ENCODE measurements around the gene EHBP1.

EHBP1 gene

DNA sequence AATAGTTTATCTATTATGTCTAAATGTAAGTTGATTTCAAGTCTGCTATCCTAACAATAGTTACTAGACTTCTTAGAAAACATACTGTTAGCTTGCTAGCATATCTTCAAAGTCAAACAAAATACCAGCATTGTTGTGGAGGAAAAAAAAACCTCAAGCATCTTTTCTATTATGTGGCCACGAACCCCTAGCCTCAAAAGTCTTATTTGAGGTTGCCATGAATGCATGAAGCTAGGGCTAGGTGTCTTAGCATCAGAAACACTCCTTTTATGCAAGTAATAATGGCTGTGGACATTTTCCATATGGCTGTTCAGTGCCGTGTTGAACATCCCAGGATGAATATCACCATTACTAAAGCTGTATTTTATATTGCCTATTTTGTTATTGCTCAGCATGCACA, 258.5 kb downstream of the EHBP1 start:
- DNase-seq (ENCODE audit: low read depth) = no peak

DNA sequence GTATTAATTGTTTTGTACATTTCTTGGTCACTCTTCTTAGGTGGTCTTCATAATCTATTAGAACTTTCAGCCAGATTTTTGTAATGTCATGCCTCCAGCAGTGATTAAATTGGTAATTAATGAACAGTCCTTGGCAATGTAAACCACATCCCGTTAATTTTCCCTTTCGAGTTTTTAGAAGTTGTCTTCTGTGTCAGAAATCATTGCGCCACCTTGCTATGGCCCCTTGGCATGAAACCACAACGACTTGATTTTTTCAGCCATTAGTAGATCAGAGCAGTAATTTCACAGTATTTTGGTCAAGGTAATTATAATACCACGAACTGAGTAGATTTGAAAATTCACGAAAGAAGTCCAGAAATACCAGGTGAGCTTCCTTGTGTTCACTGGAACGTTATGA, 259.2 kb downstream of the EHBP1 start:
- no peak for DNase-seq (ENCODE audit: low read depth)

DNA sequence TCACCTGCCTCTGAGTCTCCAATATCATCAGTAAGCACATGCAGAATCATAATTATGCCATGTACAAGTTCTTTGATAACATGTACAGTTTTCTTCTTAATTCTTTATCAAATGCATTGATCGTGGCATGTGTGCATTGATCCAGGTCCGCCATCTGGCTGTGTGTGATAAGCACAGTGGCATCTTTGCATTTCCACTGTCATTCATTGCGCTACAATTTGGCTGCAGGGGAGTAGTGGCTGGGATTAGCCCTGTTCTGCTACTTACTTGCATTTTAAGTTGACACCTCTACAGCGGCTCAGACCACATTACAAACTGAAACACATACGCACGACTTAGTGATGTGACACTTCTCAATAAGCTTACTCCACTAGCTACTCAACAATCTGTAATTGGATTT, 261.5 kb downstream of the EHBP1 start:
- no peak for DNase-seq (ENCODE audit: low read depth)

GRCh38 chr2:62968168-62968567, 262.7 kb downstream of the EHBP1 start:
- no peak for DNase-seq (ENCODE audit: low read depth)

GRCh38 chr2:62968668-62969067, 263.2 kb downstream of the EHBP1 start:
- DNase-seq (ENCODE audit: low read depth) = no peak

GRCh38 chr2:62971936-62972335, 266.4 kb downstream of the EHBP1 start:
- DNase-seq (ENCODE audit: low read depth) = no peak

DNA sequence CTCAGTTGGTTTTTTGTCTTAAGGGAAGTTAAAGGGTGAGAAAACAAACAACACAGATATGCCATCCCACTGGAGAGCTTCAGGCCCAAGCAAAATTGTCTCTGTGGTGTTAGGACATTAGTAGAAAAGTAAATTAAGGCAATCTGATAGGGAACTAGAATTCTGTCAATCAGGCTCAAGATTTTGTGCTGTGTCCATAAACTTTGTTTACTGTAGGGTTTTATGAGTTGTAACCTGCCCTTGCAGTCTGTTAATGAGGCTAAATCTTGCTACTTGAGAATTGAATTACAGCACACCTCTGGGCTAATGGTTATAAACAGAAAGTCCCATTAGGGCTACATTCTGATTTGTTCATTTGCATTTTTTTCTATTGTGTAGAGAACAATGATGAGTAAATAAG, 267.1 kb downstream of the EHBP1 start:
- DNase-seq (ENCODE audit: low read depth) = no peak

DNA sequence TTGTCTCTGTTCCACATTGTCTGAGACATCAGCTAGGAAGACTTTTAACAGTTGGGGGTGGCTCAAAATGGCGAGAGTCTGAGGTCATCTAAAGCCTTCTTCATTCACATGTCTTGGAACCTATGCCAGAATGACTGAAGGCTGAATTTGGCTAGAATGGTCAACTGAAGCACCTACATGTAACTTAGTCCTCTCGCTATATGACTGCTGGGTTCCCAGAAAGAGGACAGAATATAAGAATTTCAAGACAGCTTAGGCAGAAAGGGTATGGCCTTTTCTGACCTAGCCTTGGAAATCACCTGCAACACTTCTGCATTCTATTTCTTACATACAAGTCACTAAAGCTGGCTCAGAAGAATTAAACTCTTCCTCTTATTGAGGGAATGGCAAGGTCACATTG, 269.5 kb downstream of the EHBP1 start:
- no peak for DNase-seq (ENCODE audit: low read depth)

DNA sequence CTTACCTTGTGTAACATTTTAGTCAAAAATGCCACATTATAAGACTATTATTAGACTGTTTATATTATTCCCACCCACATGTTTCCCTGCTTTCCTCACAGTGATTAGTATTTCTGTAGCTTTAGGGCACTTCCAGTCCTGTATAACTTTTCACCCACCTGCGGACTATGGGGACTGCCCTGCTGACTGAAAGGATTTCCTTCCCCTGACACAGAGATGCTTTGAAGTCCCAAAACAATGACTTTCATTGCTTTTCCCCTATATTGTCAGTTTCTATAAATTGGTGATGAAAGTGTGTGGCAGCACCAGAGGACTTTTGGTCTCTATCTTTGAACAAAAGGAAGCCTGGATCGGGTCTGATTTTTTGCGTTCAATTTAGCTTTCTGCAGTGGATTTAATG, 286.1 kb downstream of the EHBP1 start:
- no peak for DNase-seq (ENCODE audit: low read depth)

- no peak for DNase-seq (ENCODE audit: low read depth)
Measured at GRCh38 chr2:62992561-62992960, 287.0 kb downstream of the EHBP1 start.

DNA sequence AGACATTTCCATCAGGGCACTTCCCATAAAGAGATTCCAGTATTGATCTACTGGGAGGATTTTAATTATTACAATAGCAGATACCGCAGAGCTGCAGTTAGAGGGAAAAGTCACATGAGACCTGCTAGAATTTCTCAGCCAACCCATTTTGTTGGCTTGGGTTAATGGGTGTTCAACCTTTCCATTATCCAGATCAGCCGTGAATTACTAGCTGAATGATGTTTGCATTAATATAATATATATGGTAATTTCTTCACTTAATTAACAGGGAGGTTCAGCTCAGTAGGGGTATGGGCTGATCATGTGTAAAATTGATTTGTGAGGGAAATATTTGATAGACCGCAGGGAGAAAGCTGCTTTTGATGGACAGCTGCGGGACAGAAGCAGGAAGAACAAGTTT, 288.7 kb downstream of the EHBP1 start:
- no peak for DNase-seq (ENCODE audit: low read depth)

DNA sequence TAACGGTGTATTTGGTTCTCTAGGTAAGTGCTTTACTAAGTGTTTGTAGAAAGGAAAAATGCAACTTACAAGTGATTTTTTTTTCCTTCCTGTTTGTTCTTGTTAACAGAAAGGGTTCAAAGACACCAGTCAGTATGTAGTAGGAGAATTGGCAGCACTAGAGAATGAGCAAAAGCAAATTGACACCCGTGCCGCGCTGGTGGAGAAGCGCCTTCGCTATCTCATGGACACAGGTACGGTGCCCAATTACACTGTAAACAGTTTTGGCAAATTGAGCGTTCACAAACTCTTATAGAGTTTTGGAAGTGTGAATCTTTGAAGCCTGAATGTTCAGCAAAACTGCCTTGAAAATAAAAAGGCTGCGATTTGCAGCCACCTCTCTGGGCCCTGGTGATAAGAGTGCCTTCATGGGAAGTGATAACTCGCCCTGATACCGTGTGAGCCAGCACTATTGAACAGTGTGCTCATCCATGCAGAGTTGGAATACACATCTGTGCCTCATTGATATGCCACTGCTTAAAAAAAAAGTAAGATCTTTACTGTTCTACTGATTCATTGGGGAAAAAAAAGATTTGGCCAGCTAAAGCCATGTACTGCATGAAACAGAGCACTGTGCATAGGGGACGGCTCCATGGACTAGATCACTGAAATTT, 291.1 kb downstream of the EHBP1 start:
- no peak for DNase-seq (ENCODE audit: low read depth)

GRCh38 chr2:62998949-62999348, 293.4 kb downstream of the EHBP1 start:
- DNase-seq (ENCODE audit: low read depth) = no peak

GRCh38 chr2:62999905-63000304, 294.4 kb downstream of the EHBP1 start:
- no peak for DNase-seq (ENCODE audit: low read depth)

DNA sequence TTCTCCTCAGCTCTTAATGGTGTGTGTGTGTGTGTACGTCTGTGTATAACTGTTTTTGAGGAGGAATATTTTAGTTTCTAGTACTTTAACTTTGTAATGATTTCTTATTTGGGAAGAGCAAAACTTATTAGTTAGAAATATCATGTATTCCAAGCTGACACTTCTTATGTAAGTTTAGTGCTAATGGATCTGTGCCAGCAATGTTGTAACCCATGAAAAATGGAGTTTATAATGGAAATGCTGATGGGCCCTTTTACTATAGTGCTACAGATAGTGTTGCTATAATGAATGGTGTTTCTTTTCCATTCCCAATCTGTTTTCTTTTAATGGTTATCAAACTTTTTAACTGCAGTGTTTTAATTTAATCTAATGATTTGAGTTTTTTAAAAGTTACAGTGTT, 295.3 kb downstream of the EHBP1 start:
- peak; percentile 53 for DNase-seq (ENCODE audit: low read depth)

DNA sequence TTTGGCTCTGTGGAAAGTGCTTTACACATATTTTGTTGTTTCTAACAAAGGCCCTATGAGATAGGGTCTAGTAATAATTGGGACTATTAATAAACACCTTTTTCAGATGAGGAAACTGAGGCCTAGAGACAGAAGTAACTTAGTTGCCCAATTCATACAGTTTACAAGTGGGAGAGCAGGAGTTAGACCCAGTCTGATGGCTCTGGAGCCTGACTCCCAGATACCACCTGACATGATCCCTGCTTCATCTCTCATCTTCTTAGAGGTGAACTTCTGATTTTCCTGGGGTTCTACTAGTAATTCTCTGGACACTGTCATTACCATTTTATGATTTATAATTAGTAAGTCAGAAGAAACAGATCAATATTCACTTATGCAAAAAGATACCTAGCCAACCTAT, 296.1 kb downstream of the EHBP1 start:
- no peak for DNase-seq (ENCODE audit: low read depth)

GRCh38 chr2:63003351-63003750, 297.8 kb downstream of the EHBP1 start:
- no peak for DNase-seq (ENCODE audit: low read depth)

DNA sequence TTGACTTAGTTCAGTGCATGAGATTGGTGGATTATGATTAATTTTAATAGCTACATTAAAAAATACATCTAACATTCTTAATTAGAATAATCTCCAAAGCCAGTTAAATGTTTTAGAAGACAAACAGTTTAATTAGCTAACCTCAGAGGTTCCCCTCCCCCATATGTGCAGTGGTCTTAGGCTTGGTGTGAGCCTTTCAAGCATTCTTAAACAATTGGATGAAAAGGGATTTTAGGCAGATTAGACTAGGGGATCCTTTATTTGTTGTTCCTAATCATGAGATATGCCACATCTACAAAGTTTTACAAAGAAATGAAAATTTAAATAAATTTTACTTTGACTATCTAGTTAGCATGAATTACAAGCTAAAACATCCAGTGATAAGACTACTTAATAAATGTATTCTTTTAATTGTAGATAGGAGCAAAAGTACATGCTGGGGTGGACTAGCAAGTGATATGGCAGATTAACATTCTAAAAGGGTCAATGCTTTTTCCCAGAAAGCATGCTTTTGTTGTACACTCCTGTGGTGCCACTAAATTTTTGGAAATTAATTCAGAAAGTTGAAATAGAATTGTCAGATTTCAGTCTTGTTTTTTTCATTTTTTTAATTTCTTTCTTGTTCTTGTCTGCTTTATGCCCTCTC, 302.4 kb downstream of the EHBP1 start:
- no peak for DNase-seq (ENCODE audit: low read depth)

- DNase-seq (ENCODE audit: low read depth) = no peak
Measured at GRCh38 chr2:63008838-63009237, 303.3 kb downstream of the EHBP1 start.

DNA sequence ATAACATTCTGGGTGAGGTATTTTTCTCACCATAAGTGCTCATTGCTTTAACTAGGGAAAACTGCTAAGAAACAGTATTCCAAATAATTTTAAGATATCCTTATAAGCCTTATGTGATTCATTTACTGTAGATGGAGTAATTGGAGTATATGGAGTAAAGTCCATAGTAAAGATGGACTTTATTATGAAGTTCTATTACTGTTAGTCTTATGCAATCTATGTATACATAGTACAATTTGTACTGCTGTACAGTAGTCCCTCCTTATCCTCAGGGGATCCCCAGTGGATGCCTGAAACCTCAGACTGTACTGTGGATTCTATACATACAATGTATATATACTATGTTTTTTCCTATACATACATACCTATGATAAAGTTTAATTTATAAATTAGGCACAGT, 304.0 kb downstream of the EHBP1 start:
- no peak for DNase-seq (ENCODE audit: low read depth)

DNA sequence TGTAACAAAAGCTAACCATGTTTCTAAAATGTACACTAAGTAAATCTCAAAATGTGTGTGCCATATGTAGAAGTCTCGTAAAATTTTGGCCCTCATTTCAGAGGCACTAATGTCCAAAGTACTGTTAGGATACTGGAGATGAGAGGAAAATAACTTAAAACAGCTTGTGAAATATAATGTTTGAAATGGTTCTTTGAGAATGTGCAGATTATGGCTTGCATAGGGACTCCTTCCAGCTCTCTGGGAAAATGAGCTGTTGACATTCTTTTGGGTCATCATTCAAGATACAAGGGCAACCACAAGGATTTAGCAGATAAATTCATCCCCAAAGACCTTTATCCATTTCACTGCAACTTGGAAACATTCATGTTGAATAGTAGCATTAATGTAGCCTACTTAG, 307.0 kb downstream of the EHBP1 start:
- peak; percentile 89 for DNase-seq (ENCODE audit: low read depth)

DNA sequence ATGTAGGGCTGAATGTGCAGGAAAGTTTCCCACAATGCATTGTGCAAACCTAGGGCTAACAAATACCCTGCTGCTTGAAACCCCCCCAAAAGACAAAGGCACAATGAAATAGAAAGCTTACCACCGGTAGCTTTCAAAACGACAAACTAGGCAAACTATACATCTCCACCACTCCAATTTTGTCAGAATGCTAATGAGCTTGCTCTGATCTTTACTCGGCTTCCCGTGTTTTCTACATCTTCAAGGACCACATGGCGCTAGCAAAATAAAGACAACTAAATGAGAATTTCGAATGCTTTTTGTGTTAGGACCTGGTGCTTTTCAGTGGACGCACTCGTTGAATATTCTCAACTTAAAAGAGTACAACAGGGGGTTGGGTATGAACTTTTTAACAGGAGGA, 307.9 kb downstream of the EHBP1 start:
- DNase-seq (ENCODE audit: low read depth) = no peak

DNA sequence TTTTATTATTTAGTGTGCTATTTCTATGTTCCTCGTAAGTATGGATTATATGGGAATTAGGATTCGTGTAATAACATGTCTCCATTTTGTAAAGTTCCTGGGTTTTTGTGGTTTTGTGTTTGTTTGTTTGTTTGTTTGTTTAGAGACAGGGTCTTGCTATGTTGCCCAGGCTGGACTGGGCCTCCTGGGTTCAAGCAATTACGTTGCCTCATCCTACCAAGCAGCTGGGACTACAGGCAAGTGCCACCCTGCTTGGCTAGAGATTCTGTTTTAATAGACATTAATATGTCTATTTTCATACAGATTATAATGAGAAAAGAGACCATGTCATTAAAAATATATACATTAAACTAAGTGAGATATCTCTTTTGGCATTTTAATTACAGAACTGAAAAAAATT, 309.9 kb downstream of the EHBP1 start:
- DNase-seq (ENCODE audit: low read depth) = no peak

GRCh38 chr2:63018439-63018838, 312.9 kb downstream of the EHBP1 start:
- DNase-seq (ENCODE audit: low read depth) = no peak

Measured in amniotic epithelial cell (primary cell).